ENCODE results near the gene LGALS9. TPM values are rescaled to one million over a fixed set of nuclear protein-coding genes. Genes with fewer than 3 reads are reported as not detected.
"Not testable (repeated sequence)": the region's sequence is repeated elsewhere in the genome, so short reads cannot be mapped to it uniquely, and the experiment has no call there.

The LGALS9 gene
- total and polyA plus RNA-seq, 9 of the 15 experiments (the other 6 are each of a cell fraction or from before 2014, with no cell fraction given): 0.45 to 6.9 (median 2.8) TPM

DNA sequence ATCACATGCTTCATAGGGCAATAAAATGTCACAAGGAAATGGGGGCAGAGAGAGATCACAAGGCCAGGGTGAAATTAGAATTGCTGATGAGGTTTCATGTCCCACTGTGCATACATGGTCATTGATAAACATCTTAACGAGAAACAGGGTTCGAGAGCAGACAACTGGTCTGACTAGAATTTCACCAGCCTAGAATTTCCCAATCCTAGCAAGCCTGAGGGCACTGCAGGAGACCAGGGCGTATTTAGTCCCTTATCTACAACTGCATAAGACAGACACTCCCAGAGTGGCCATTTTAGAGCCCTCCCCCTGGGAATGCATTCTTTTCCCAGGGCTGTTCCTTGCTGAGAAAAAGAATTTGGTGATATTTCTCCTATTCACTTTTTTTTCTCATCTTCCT is 55.3 kb downstream of the LGALS9 start:
- intact Hi-C loops (cut with micrococcal nuclease); DNase-seq (ENCODE audit: extremely low read depth in 1 of 4, low spot score in 3 of 4); H3K9me1 ChIP-seq (ENCODE audit: control insufficient read depth, insufficient read depth, low read length); H4K20me1 ChIP-seq (replicated peaks; ENCODE audit: control insufficient read depth, insufficient read depth, low read length); H3K9me3 ChIP-seq (replicated peaks; ENCODE audit: control insufficient read depth, insufficient read depth, low read depth, low read length); H3K4me3 ChIP-seq; H3K27ac ChIP-seq (ENCODE audit: extremely low read depth, low read depth, low read length); H3K9ac ChIP-seq (ENCODE audit: insufficient read depth in 1 of 2, low read depth in 2 of 2, low read length in 2 of 2); H3K79me2 ChIP-seq (ENCODE audit: control insufficient read depth, insufficient read depth, low read length); H2AFZ ChIP-seq (ENCODE audit: low read depth, low read length); CTCF ChIA-PET (ENCODE audit: low intra/inter-chr PET ratio); BruUV-seq (replicated peaks); H3K4me1 ChIP-seq (replicated peaks in 1 of 2; ENCODE audit: control insufficient read depth in 2 of 2, insufficient read depth in 2 of 2, low read length in 2 of 2); H3K4me2 ChIP-seq (ENCODE audit: insufficient read depth, low read length); POLR2A ChIA-PET; H3K27me3 ChIP-seq (ENCODE audit: control insufficient read depth in 2 of 2, insufficient read depth in 2 of 2, low read length in 2 of 2); ATAC-seq; FAIRE-seq; H3K36me3 ChIP-seq (ENCODE audit: control insufficient read depth, insufficient read depth, low read length): not testable (repeated sequence)
- WGBS (ENCODE audit: insufficient coverage, low coverage, missing lambda C conversion rate): 0% methylated on average over 3 of the region's 3 CpGs
- in situ Hi-C loops (cut with MboI): loop anchor here (25.0 kb wide), 1 partner anchor 1099 kb away; no protein-coding TSS in a partner anchor
- peak; percentile 67; the same call in 1 of the 2 replicates for TF ChIP-seq CBX5 (IDR thresholded peaks at IDR 0.05; ENCODE audit: borderline replicate concordance, low read depth)

DNA sequence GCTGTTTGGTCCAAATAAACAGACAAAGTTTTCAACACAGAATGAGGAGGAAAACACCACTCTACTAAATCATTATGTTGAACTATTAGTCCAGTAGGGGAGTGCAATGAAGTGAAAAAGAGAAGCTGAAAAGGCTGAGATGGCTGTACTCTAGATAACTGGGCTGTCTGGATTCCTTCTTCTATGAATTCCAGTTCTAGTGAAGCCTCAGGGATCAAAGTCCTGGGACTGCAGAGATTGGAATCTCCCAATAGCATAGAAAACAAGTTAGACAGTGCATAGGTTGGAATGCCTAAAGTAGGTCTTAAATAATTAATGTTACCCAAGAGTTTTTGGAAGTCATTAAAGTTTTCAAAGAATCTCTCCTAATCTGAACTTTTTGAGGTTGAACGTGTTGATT is 59.9 kb downstream of the LGALS9 start:
- no peak overlapping the region for H3K27ac ChIP-seq (ENCODE audit: extremely low read depth, low read depth, low read length)
- FAIRE-seq (no peak), ATAC-seq (no peak), DNase-seq (ENCODE audit: extremely low read depth in 1 of 4, low spot score in 3 of 4) (no peak)
- POLR2A ChIA-PET: interaction anchor here (1.3 kb wide), 1 partner anchor 10 kb away, joined by 3 read pairs; no protein-coding TSS in a partner anchor
- no peak overlapping the region for H3K4me3 ChIP-seq
- H3K79me2 ChIP-seq (ENCODE audit: control insufficient read depth, insufficient read depth, low read length): no peaks in the 10 kb centered on the region
- in situ Hi-C loops (cut with MboI) (loop anchor here (25.0 kb wide), 1 partner anchor 1104 kb away; no protein-coding TSS in a partner anchor), intact Hi-C loops (cut with micrococcal nuclease) (no loop called here)
- no peaks in the 10 kb centered on the region for H3K36me3 ChIP-seq (ENCODE audit: control insufficient read depth, insufficient read depth, low read length)
- no peaks in the 10 kb centered on the region for H4K20me1 ChIP-seq (replicated peaks; ENCODE audit: control insufficient read depth, insufficient read depth, low read length)
- no peak overlapping the region for H3K4me2 ChIP-seq (ENCODE audit: insufficient read depth, low read length)
- 0% methylated on average over 1 of the region's 1 CpG for WGBS (ENCODE audit: insufficient coverage, low coverage, missing lambda C conversion rate)
- H3K4me1 ChIP-seq (replicated peaks in 1 of 2; ENCODE audit: control insufficient read depth in 2 of 2, insufficient read depth in 2 of 2, low read length in 2 of 2): no peaks in the 10 kb centered on the region
- H3K9me3 ChIP-seq (replicated peaks; ENCODE audit: control insufficient read depth, insufficient read depth, low read depth, low read length): 0 out of 2 replicates have a peak, but pooled peaks cover 1% of the 10 kb centered on the region
- no peaks in the 10 kb centered on the region for H3K27me3 ChIP-seq (ENCODE audit: control insufficient read depth in 2 of 2, insufficient read depth in 2 of 2, low read length in 2 of 2)
- H3K9me1 ChIP-seq (ENCODE audit: control insufficient read depth, insufficient read depth, low read length): no peaks in the 10 kb centered on the region
- BruUV-seq (replicated peaks): no TSS peak
- no peak overlapping the region for H3K9ac ChIP-seq (ENCODE audit: insufficient read depth in 1 of 2, low read depth in 2 of 2, low read length in 2 of 2)
- TF ChIP-seq IFI16 (CRISPR knock-in tag; IDR thresholded peaks at IDR 0.05): no peak
- H2AFZ ChIP-seq (ENCODE audit: low read depth, low read length): no peak overlapping the region
- CTCF ChIA-PET (ENCODE audit: low intra/inter-chr PET ratio): no interaction called here
